Measurements from ENCODE around the gene GUCY2D.

- no peak for TF ChIP-seq EZH2 (IDR thresholded peaks at IDR 0.05; ENCODE audit: insufficient read depth, poor library complexity, severe bottlenecking)
- TF ChIP-seq EZH2phosphoT487 (IDR thresholded peaks at IDR 0.05; ENCODE audit: insufficient read depth, low read depth): no peak
These were observed 30.8 kb upstream of the GUCY2D start for GRCh38 chr17:7971651-7972050.

Measured in GM23248 (cell line).